ENCODE measurements around the gene TBP.
"Not testable (repeated sequence)": the region's sequence is repeated elsewhere in the genome, so short reads cannot be mapped to it uniquely, and the experiment has no call there.

The TBP gene

DNA sequence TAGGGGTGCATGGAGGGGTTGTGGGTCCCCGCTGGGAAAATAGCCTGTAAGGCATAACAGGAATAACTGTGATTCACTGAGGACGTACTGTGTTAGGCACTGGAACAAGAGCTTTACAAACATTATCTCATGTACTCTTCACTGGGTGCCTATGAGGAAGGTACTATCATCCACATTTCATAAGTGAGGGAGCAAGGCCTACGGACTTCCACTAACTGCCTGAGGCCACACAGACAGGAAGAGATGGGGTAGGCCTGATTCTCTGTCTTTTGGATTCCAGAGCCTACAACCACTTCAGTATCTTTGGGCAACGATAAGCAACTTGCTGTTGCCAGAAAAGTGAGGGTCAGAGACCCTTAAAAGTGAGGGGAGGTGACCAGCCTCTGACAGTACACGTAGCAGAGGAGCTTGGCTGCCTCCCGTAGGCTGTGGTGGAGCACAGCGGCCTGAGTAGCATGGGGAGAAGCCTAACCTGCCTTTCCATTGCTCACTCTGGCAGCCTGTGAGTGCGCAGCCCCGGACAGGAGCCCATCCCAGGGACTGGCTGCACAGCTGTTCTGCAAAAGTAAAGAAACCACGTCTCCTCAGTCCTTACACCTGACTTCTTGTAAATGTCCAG lies 31.5 kb upstream of the TBP start:
- no peaks in the 10 kb centered on the region for H3K9me3 ChIP-seq (ENCODE audit: control insufficient read depth, low read length)
- H2AFZ ChIP-seq: no peak overlapping the region
- TF ChIP-seq, protein P1, sequence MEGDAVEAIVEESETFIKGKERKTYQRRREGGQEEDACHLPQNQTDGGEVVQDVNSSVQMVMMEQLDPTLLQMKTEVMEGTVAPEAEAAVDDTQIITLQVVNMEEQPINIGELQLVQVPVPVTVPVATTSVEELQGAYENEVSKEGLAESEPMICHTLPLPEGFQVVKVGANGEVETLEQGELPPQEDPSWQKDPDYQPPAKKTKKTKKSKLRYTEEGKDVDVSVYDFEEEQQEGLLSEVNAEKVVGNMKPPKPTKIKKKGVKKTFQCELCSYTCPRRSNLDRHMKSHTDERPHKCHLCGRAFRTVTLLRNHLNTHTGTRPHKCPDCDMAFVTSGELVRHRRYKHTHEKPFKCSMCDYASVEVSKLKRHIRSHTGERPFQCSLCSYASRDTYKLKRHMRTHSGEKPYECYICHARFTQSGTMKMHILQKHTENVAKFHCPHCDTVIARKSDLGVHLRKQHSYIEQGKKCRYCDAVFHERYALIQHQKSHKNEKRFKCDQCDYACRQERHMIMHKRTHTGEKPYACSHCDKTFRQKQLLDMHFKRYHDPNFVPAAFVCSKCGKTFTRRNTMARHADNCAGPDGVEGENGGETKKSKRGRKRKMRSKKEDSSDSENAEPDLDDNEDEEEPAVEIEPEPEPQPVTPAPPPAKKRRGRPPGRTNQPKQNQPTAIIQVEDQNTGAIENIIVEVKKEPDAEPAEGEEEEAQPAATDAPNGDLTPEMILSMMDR (IDR thresholded peaks at IDR 0.05): no peak
- H3K36me3 ChIP-seq (ENCODE audit: control insufficient read depth, insufficient read depth, low read length): no peaks in the 10 kb centered on the region
- no peak overlapping the region for H3K4me3 ChIP-seq (ENCODE audit: low read depth, low read length)
- no peaks in the 10 kb centered on the region for H3K79me2 ChIP-seq
- no peak overlapping the region for H3K9ac ChIP-seq
- H3K27me3 ChIP-seq (ENCODE audit: control insufficient read depth, insufficient read depth, low read length): no peaks in the 10 kb centered on the region
- no peak overlapping the region for H3K27ac ChIP-seq
- peaks cover 5% of the 10 kb centered on the region for H3K4me1 ChIP-seq
- no peak overlapping the region for H3K4me2 ChIP-seq (ENCODE audit: low read length)

DNA sequence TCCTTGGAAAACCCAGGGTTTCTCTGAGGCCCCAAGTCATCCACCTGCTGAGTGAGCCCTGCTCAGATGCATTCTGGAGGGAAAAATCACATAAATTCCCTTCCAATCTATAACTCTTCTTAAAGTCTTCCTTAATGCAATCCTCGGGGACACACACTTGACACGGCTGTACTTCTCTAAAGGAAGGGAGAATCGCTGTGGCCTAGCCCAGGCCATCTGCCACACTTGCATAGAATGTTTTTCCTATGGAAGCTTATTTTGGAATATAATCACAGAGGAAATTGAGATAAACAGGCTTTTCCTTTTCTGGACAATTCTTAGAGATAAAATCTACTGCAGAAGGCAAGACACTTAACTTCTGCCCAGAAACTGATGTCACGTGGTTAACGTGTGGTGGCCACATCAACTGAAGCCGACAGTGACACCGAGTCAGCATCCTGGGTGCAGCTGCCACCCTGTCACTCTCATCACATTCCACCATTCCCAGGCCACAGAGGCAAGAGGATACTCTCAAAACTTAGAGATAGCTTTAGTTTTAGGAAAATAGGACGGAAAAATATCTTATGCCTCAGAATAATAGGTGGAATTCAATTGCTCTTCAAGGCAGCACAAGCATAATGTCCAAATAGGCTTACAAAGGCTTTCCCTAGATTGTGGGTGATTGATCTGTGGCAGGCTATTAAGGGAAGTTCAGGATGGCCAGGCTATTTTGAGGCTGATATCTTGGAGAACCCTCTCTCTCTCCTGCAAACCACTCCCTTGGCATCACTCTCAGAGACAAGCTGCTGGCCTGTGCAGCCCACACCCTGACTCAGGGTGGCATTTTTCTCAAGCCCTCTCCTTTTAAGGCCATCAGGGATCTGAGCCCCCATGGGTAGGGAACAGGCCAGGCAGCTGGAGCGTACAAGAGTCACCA lies 30.7 kb upstream of the TBP start:
- no peaks in the 10 kb centered on the region for H3K79me2 ChIP-seq
- H3K9me3 ChIP-seq (ENCODE audit: control insufficient read depth, low read length): no peaks in the 10 kb centered on the region
- no peak overlapping the region for H2AFZ ChIP-seq
- no peak overlapping the region for H3K9ac ChIP-seq
- peaks cover 5% of the 10 kb centered on the region for H3K4me1 ChIP-seq
- TF ChIP-seq, protein P1 (IDR thresholded peaks at IDR 0.05): no peak
- H3K4me2 ChIP-seq (ENCODE audit: low read length): no peak overlapping the region
- no peaks in the 10 kb centered on the region for H3K27me3 ChIP-seq (ENCODE audit: control insufficient read depth, insufficient read depth, low read length)
- H3K27ac ChIP-seq: no peak overlapping the region
- H3K4me3 ChIP-seq (ENCODE audit: low read depth, low read length): no peak overlapping the region
- H3K36me3 ChIP-seq (ENCODE audit: control insufficient read depth, insufficient read depth, low read length): no peaks in the 10 kb centered on the region

DNA sequence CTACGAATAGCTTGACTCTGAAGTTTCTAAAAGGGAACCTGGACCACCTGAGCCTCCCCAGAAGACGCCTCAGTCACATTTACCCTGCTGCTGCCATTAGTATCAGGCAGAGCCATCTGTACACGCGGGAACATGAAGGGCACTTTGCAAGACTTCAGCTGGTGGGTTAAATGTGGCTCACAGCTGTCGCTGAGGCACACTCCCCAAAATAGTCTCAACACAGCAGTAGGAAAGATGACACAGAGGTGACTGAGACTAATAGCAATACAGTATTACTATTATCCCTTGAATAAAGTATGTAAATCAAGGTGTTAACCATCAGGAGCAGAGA lies 30.0 kb upstream of the TBP start:
- Histone ChIP-seq H3K9ac (no peak overlapping the region), H3K27ac (no peak overlapping the region), H3K79me2 (no peaks in the 10 kb centered on the region), H3K27me3 (ENCODE audit: control insufficient read depth, insufficient read depth, low read length) (no peaks in the 10 kb centered on the region), H3K36me3 (ENCODE audit: control insufficient read depth, insufficient read depth, low read length) (no peaks in the 10 kb centered on the region), H2AFZ (no peak overlapping the region), H3K4me1 (peaks cover 5% of the 10 kb centered on the region), H3K9me3 (ENCODE audit: control insufficient read depth, low read length) (no peaks in the 10 kb centered on the region), H3K4me3 (ENCODE audit: low read depth, low read length) (no peak overlapping the region), H3K4me2 (ENCODE audit: low read length) (no peak overlapping the region)
- TF ChIP-seq, protein P1 (IDR thresholded peaks at IDR 0.05): no peak

DNA sequence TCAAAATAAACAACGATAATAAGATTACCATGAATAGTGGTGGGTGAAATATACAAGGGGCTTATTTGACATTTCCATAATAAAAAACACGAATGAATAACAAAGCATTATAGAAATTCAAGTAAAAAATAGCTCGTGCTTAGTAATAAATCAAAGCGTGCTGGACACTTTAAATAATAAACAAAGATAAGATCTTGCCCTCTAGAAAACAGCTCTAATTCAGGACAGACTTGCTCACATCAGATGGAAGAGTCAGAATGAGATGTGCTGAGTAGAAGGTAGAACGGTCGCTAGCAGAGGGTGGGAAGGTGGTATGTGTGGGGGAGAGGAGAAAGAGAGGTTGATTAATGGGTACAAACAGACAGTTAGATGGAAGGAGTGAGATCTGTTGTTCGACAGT lies 28.4 kb upstream of the TBP start:
- Histone ChIP-seq H3K4me3 (ENCODE audit: low read depth, low read length) (no peak overlapping the region), H3K4me2 (ENCODE audit: low read length) (no peak overlapping the region), H3K27ac (no peak overlapping the region), H3K36me3 (ENCODE audit: control insufficient read depth, insufficient read depth, low read length) (no peaks in the 10 kb centered on the region), H3K9ac (no peak overlapping the region), H3K4me1 (peaks cover 5% of the 10 kb centered on the region), H3K79me2 (no peaks in the 10 kb centered on the region), H2AFZ (no peak overlapping the region), H3K9me3 (ENCODE audit: control insufficient read depth, low read length) (no peaks in the 10 kb centered on the region), H3K27me3 (ENCODE audit: control insufficient read depth, insufficient read depth, low read length) (no peaks in the 10 kb centered on the region)
- TF ChIP-seq, protein P1 (IDR thresholded peaks at IDR 0.05): no peak

DNA sequence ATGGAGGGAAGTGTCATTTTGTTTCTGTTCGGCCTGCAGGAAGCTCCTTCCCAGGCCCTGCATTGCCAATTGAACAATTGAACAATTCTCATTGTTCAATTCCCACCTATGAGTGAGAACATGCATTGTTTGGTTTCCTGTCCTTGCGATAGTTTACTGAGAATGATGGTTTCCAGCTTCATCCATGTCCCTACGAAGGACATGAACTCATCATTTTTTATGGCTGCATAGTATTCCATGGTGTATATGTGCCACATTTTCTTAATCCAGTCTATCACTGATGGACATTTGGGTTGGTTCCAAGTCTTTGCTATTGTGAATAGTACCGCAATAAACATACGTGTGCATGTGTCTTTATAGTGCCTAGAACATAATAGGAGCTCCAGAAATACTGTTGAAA lies 26.2 kb upstream of the TBP start:
- not testable (repeated sequence) for H3K4me2 ChIP-seq (ENCODE audit: low read length); H3K9ac ChIP-seq; H3K4me1 ChIP-seq; H3K79me2 ChIP-seq; H3K9me3 ChIP-seq (ENCODE audit: control insufficient read depth, low read length); H3K27ac ChIP-seq; H3K36me3 ChIP-seq (ENCODE audit: control insufficient read depth, insufficient read depth, low read length); H3K27me3 ChIP-seq (ENCODE audit: control insufficient read depth, insufficient read depth, low read length); H3K4me3 ChIP-seq (ENCODE audit: low read depth, low read length); H2AFZ ChIP-seq

Measured in parathyroid adenoma (tissue), 2 donors.